OCI-LY3 (cell line): ENCODE results near the gene RAB12.

ENCODE experiments used
- EZH2phosphoT487 ChIP-seq: fragments of 200-600 bp; shearing (Covaris generic); IDR thresholded peaks from 2 replicates; pipeline ENCODE4 v1.6.1; 2018; ENCODE audit warnings: antibody characterized with exemption, mixed run types, low read depth
- TF ChIP-seq, protein P1 (sequence below): fragments of 200-600, 300-600 bp; sonication (generic); IDR thresholded peaks from 2 replicates; pipeline ENCODE4 v1.5.1; 2014; ENCODE audit warnings: antibody characterized with exemption, low read length, low read depth

DNA sequence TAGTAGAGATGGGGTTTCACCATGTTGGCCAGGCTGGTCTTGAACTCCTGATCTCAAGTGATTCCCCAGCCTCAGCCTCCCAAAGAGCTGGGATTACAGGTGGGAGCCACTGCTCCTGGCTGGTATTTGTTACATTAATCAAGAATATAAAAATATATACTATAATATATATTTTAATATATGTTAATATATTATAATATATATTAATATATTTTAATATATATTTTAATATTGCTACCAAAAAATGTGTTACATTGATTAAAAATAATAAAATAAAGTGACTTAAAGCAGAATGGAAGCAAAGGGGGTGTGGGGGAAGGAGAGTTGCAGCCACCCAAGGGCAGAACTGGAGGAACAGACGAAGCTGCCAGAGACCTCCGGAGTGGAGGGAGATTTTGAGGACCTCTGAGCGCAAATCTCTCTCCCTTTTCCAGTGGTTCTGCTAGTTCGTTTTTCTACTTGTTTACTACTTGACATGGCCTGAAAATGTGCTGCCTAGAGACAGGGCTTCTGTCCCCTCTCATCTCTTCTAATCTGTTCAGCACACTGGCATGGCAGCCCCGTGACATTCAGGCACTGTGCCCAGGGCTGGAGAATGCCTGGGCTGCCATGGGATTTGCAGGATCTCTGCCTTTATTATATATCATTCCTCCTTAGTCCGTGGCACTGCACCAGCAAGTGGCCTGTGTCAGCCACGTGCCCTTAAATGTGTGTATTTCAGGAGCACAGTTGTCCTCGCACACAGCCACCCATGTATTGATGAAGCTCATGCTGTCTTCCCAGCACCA is 47.9 kb upstream of the RAB12 start:
- TF ChIP-seq, protein P1, sequence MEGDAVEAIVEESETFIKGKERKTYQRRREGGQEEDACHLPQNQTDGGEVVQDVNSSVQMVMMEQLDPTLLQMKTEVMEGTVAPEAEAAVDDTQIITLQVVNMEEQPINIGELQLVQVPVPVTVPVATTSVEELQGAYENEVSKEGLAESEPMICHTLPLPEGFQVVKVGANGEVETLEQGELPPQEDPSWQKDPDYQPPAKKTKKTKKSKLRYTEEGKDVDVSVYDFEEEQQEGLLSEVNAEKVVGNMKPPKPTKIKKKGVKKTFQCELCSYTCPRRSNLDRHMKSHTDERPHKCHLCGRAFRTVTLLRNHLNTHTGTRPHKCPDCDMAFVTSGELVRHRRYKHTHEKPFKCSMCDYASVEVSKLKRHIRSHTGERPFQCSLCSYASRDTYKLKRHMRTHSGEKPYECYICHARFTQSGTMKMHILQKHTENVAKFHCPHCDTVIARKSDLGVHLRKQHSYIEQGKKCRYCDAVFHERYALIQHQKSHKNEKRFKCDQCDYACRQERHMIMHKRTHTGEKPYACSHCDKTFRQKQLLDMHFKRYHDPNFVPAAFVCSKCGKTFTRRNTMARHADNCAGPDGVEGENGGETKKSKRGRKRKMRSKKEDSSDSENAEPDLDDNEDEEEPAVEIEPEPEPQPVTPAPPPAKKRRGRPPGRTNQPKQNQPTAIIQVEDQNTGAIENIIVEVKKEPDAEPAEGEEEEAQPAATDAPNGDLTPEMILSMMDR, result no peak
- no peak for TF ChIP-seq EZH2phosphoT487
